Measurements from ENCODE around the gene ADAP2.
A peak's percentile ranks its signal among the peaks of the same experiment; 100 is the strongest.
"Not testable (repeated sequence)": the region's sequence is repeated elsewhere in the genome, so short reads cannot be mapped to it uniquely, and the experiment has no call there.

Gene ADAP2

GRCh38 chr17:30970831-30971567, 49.3 kb downstream of the ADAP2 start, which contains the start of gene RNF135:
TSS of gene RNF135 (plus strand) at chr17:30971039. CDS start at chr17:30971074, 35 bp downstream.
- peak; percentile 85 for DNase-seq

- no peak for DNase-seq
Measured at GRCh38 chr17:30975042-30975820, 53.5 kb downstream of the ADAP2 start.

- not testable (repeated sequence) for DNase-seq
Measured at GRCh38 chr17:30979919-30980318, 58.2 kb downstream of the ADAP2 start.

- DNase-seq: no peak
Measured at GRCh38 chr17:30981531-30982519, 60.1 kb downstream of the ADAP2 start.

GRCh38 chr17:30982855-30983254, 61.1 kb downstream of the ADAP2 start:
- no peak for DNase-seq

- DNase-seq: no peak
Measured at GRCh38 chr17:30990458-30990857, 68.7 kb downstream of the ADAP2 start.

GRCh38 chr17:30992551-30992950, 70.8 kb downstream of the ADAP2 start:
- no peak for DNase-seq

- DNase-seq: no peak
Measured at GRCh38 chr17:30995347-30995746, 73.6 kb downstream of the ADAP2 start.

GRCh38 chr17:30996486-30996885, 74.7 kb downstream of the ADAP2 start:
- no peak for DNase-seq

- no peak for DNase-seq
Measured at GRCh38 chr17:30997270-30997669, 75.5 kb downstream of the ADAP2 start.

- no peak for DNase-seq
Measured at GRCh38 chr17:30997842-30998241, 76.1 kb downstream of the ADAP2 start.

- no peak for DNase-seq
Measured at GRCh38 chr17:31002047-31002446, 80.3 kb downstream of the ADAP2 start.

GRCh38 chr17:31003225-31003866, 81.6 kb downstream of the ADAP2 start:
- no peak for DNase-seq

GRCh38 chr17:31004160-31004559, 82.4 kb downstream of the ADAP2 start:
- no peak for DNase-seq

GRCh38 chr17:31007695-31008373, 86.1 kb downstream of the ADAP2 start:
- DNase-seq: peak; percentile 3

- peak; percentile 72 for DNase-seq
Measured at GRCh38 chr17:31008374-31009041, 86.8 kb downstream of the ADAP2 start.

Measured in suppressor macrophage treated with lipopolysaccharide for 4 hours (primary cell).